PC-9 (cell line): ENCODE results near the gene SOX5.

ENCODE experiments used
- CTCF ChIP-seq: fragments of 200-600 bp; sonication (generic); conservative IDR thresholded peaks from 2 replicates; pipeline ENCODE4 v1.6.1; 2017; ENCODE audit warnings: mixed run types, antibody characterized with exemption, mild to moderate bottlenecking, moderate library complexity
- EZH2 ChIP-seq: fragments of 200-600 bp; sonication (generic); IDR thresholded peaks from 2 replicates; pipeline ENCODE4 v1.8.0; 2017; ENCODE audit warnings: antibody characterized with exemption, low read depth

GRCh38 chr12:23502259-23502658, 447.2 kb downstream of the SOX5 start:
- TF ChIP-seq CTCF (no peak), EZH2 (no peak)
